ENCODE data around the gene CD22.

DNA sequence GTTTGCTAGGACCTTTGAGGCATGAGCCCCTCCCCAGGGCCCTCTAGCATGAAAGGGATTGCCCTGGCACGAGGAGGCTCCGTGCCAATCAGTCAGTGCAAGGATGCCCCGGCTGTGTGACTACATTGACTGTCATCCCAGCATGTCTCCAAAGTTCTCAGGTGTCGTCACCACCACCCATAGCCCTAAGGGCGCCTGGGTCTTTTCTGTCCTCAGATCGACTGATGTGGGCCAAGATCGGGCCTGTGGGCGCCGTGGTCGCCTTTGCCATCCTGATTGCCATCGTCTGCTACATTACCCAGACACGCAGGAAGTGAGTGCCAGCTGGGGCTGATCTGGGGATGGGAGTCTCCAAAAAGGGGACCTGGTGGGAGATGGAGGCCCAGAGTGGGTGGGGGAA, 18.7 kb upstream of the CD22 start:
- TF ChIP-seq POLR2A (IDR thresholded peaks at IDR 0.05) (no peak), POLR2AphosphoS5 (IDR thresholded peaks at IDR 0.05) (no peak)
